ENCODE results near the gene GLB1L.

Gene GLB1L

DNA sequence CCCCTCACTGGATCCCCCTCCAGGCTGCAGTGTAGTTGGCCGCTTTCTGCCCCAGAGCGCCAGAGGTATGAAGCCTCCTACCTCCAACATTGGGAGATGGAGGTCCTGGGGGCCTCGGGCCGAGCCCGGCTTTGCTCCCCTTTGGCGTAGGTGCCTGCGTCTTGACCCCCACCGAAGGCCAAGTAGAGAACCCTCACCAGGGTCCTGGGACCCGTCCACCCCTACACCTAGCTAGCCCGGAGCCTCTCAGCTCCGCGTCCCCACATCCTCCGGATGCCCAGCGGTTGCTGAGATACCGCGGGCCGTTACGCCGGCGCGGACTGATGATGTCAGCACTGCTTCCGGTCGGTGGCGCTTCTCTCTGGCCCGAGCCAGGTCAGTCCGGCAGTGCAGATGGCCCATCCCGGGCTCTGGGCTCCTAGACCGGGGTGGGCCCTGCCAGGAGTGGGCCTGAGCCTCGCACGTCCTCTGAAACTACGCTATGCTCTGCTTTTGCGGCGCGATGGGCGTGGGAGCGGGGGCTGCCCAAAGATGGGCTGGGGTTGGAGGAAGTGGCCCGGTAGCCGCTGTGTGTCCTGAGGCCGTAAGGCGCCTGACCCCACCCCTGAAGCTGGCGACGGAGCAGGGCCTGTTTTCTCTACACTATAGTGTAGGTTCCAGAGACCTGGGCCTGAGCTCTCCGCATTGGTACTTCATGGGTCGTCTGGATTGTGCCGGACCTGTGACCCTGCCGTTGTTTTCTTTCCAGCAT, at the start of gene GLB1L, which contains the start of gene STK16:
TSS of gene GLB1L (minus strand) at position 297 of the 751 bp plus-strand sequence. CDS start 1,871 bp downstream, outside the sequence.
TSS of gene STK16 (plus strand) at position 332 of the 751 bp plus-strand sequence. CDS start 521 bp downstream, outside the sequence.
- ChIA-PET CTCF (interaction anchor here (0.6 to 2.5 kb wide), 4 partner anchors 38 to 215 kb away, joined by 3 to 20 read pairs (median 6); partner anchors contain the start of gene ZFAND2B), POLR2A (ENCODE audit: low non-redundant PET) (interaction anchor here (0.6 to 2.2 kb wide), 5 partner anchors 8 to 75 kb away, joined by 3 to 7 read pairs (median 4); partner anchors contain the start of gene SLC23A3)
- TF ChIP-seq, protein P1, sequence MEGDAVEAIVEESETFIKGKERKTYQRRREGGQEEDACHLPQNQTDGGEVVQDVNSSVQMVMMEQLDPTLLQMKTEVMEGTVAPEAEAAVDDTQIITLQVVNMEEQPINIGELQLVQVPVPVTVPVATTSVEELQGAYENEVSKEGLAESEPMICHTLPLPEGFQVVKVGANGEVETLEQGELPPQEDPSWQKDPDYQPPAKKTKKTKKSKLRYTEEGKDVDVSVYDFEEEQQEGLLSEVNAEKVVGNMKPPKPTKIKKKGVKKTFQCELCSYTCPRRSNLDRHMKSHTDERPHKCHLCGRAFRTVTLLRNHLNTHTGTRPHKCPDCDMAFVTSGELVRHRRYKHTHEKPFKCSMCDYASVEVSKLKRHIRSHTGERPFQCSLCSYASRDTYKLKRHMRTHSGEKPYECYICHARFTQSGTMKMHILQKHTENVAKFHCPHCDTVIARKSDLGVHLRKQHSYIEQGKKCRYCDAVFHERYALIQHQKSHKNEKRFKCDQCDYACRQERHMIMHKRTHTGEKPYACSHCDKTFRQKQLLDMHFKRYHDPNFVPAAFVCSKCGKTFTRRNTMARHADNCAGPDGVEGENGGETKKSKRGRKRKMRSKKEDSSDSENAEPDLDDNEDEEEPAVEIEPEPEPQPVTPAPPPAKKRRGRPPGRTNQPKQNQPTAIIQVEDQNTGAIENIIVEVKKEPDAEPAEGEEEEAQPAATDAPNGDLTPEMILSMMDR (conservative IDR thresholded peaks at IDR 0.05; ENCODE audit: low read depth): no peak
- DNase-seq (ENCODE audit: low spot score): peak; percentile 84
- peak within 1 kb of the TSS; percentile 98 for H3K27ac ChIP-seq

DNA sequence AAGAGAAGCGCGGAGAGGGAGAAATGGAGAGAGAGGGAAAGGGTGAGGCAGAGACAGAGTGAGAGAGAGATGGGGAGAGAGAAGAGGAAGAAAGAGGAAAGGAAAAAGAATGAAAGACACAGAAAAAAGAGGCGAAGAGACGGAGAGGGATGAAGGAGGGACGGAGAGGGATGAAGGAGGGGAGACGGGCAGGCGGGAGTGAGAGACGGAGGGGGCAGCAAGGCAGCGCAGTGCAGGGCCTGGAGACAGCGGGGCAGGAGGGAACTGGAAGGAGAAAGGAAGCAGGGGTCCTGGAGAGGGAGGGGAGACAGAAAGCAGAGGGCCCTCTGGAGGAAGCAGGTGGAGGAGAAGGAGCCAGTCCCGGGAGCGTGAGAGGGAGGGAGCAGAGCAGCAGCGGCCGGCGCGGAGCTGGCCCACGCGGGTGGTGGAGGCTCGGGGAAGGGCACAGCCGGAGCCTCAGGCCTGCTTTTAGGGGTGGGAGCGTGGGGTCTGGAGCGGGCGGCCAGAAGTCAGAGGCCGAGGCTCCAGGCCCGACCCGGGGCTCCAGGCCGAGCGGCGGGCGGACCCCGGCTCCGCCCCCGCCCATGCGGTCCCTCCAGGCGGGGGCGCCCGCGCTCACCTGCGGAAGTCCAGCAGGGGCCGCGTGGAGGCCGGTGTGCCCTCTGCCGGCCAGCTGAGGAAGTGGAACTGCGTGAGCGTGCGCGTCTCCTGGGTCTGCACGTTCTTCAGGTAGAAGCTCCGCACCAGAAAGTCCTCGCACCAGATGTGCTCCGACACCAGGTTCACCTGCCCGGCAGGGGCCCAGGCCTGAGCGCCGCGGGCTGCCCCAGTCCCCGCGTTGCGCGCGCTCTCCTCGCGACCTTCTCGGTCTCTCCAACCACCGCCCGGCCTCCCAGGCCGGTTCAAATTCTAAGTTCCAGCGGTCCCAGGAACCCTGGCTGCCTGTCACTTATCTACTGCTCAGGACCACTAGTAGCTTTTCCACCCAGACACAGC, 49.4 kb upstream of the GLB1L start:
- ChIA-PET CTCF (interaction anchor here (0.5 to 3.0 kb wide), 48 partner anchors 9 to 895 kb away, joined by 3 to 62 read pairs (median 4); partner anchors contain the start of genes ABCB6, ANKZF1, ATG9A and CNPPD1), POLR2A (ENCODE audit: low non-redundant PET) (interaction anchor here (0.6 to 0.7 kb wide), 3 partner anchors 16 to 46 kb away, joined by 3 to 4 read pairs (median 3); partner anchors contain the start of gene DNAJB2)
- peak overlapping the region; percentile 67 for H3K27ac ChIP-seq
- TF ChIP-seq, protein P1 (conservative IDR thresholded peaks at IDR 0.05; ENCODE audit: low read depth): peak; percentile 97
- peak; percentile 84 for DNase-seq (ENCODE audit: low spot score)

DNA sequence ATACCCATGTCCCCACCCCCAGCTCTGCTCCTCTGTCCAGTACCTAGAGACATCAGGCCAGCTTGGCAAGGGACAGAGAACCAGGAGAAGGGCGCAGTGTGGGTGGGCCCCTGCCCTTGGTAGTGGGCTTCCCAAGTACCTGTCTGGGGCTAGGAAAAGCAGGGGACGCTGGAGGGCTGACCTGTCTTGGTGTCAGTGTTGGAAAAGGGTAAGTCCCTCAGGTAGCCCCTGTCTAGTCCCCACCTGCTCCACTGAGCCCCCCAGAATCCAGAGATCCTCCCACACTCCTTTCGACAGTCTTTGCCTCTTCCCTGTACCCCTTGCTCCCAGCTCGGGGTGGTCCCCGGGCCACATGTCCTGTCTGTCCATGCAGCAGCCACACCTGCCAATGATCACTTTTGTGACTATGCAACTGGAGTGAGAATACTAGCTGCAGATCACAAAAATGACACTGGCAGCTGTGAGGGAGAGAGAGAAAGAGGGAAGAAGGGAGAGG, 48.5 kb upstream of the GLB1L start:
- TF ChIP-seq, protein P1 (conservative IDR thresholded peaks at IDR 0.05; ENCODE audit: low read depth): no peak
- no peak for DNase-seq (ENCODE audit: low spot score)
- CTCF ChIA-PET: interaction anchor here (0.7 to 3.0 kb wide), 10 partner anchors 14 to 134 kb away, joined by 3 to 62 read pairs (median 4); partner anchors contain the start of genes DNAJB2, GLB1L, NHEJ1 and STK16
- peak overlapping the region; percentile 67 for H3K27ac ChIP-seq
- POLR2A ChIA-PET (ENCODE audit: low non-redundant PET): no interaction called here

DNA sequence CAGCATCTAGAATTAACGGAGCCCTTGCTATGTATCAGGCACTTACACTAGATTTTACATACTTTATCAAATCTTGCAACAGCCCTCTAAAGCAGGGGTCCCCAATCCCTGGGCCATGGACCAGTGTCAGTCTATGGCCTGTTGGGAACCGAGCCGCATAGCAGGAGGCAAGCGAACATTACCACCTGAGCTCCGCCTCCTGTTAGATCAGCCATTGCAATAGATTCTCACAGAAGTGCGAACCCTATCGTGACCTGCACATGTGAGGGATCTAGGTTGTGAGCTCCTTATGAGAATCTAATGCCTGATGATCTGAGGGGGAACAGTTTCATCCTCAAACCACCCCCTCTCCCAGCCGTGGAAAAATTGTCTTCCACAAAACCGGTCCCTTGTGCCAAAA, 47.4 kb upstream of the GLB1L start:
- H3K27ac ChIP-seq: no peak overlapping the region
- CTCF ChIA-PET: interaction anchor here (1.0 kb wide), 1 partner anchor 43 kb away, joined by 3 read pairs; no protein-coding TSS in a partner anchor
- TF ChIP-seq, protein P1 (conservative IDR thresholded peaks at IDR 0.05; ENCODE audit: low read depth): no peak
- POLR2A ChIA-PET (ENCODE audit: low non-redundant PET): no interaction called here
- DNase-seq (ENCODE audit: low spot score): no peak

DNA sequence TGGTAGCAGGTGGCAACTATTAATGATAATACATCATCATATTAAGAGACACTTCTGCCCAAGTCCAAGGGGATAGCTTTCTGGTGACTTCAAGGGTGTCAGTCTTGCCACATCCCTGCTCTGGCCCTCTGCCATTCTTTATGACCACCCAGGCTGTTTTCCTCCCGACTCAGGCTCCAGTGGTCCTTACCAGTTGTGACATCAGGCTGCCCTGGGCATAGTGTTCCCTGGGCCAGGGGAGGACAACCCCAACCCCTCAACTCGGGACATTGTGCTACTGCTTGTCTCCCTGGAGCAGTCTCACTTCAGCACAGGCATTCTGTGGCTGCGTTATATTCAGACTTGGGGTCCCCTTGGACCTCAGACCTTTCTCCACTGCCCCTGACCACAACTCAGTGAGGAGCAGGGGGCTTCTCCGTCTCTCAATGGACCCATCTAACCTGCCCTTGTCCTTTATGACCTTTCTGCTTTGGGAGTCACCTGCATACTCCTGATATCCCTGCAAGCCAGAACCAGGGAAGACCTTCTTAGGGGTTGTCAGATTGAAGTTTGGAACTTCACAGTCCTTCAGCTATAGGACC, 46.8 kb upstream of the GLB1L start:
- ChIA-PET CTCF (interaction anchor here (0.6 to 0.9 kb wide), 3 partner anchors 40 to 309 kb away, joined by 3 read pairs; partner anchors contain the start of gene RESP18), POLR2A (ENCODE audit: low non-redundant PET) (no interaction called here)
- no peak for DNase-seq (ENCODE audit: low spot score)
- H3K27ac ChIP-seq: peak overlapping the region; percentile 98; the same call in 1 of the 2 replicates
- TF ChIP-seq, protein P1 (conservative IDR thresholded peaks at IDR 0.05; ENCODE audit: low read depth): no peak
